Upper lobe of left lung (tissue), 6 donors: ENCODE measurements around the gene CYB561D1. TPM values are rescaled to one million over a fixed set of nuclear protein-coding genes. Genes with fewer than 3 reads are reported as not detected.

Experiments used
- ATAC-seq, 2 donors: fragments of 200-7000 bp; cut with Tn5 transposase; one replicate each; pipeline ENCODE4 v1.9.1; 2022; ENCODE audit warnings: mild to moderate bottlenecking in 2 of 2, moderate library complexity in 2 of 2; ENCODE audit not compliant: low FRiP score in 2 of 2
- DNase-seq, 2 donors: peaks; one replicate each; pipeline ENCODE4 v3.0.0-alpha.2; 2019 to 2020
- H3K27ac ChIP-seq, 4 donors: fragments of 200-600 bp; sonication (generic); one replicate each; pipeline ENCODE4 v1.5.1; 2016 to 2019
- H3K27me3 ChIP-seq, 4 donors: fragments of 200-600 bp; sonication (generic); one replicate each; pipeline ENCODE4 v1.5.1; 2017 to 2019
- H3K36me3 ChIP-seq, 4 donors: fragments of 200-600 bp; sonication (generic); one replicate each; pipeline ENCODE4 v1.5.1; 2016 to 2019
- H3K4me1 ChIP-seq, 4 donors: fragments of 200-600 bp; sonication (generic); one replicate each; pipeline ENCODE4 v1.5.1; 2018 to 2019
- H3K4me3 ChIP-seq, 4 donors: fragments of 200-600 bp; sonication (generic); one replicate each; pipeline ENCODE4 v1.5.1; 2017 to 2019; ENCODE audit warnings: mild to moderate bottlenecking in 2 of 4, moderate library complexity in 1 of 4
- H3K9me3 ChIP-seq, 4 donors: fragments of 200-600 bp; sonication (generic); one replicate each; pipeline ENCODE4 v1.5.1; 2018 to 2019
- CTCF ChIP-seq, 6 experiments: fragments of 450-650 bp in 4 of 6; fragments of 200-600 bp in 2 of 6; sonication (generic) in 2 of 6; IDR thresholded peaks; one replicate each; pipeline ENCODE4 v1.5.1; 2016 to 2019; ENCODE audit warnings: antibody characterized with exemption in 6 of 6
- EP300 ChIP-seq, 4 donors: sonication (generic); formaldehyde crosslinking; IDR thresholded peaks; one replicate each; pipeline ENCODE4 v1.5.1; 2017; ENCODE audit warnings: antibody characterized with exemption in 4 of 4, control low read depth in 2 of 4
- POLR2A ChIP-seq, 4 donors: fragments of 450-650 bp; IDR thresholded peaks; one replicate each; pipeline ENCODE4 v1.5.1; 2016 to 2017; ENCODE audit warnings: antibody characterized with exemption in 4 of 4, mild to moderate bottlenecking in 2 of 4
- POLR2AphosphoS5 ChIP-seq, 2 donors: sonication (generic); formaldehyde crosslinking; IDR thresholded peaks; one replicate each; pipeline ENCODE4 v1.5.1; 2017; ENCODE audit warnings: antibody characterized with exemption in 2 of 2
- WGBS, 2 donors: methylation state at CpG; one replicate each; pipeline ENCODE4 v1.1.5; 2017 to 2018; 5-methylcytosine and 5-hydroxymethylcytosine counted together
- total RNA-seq, 6 donors: library from RNA; depleted of rRNA in 4 of 6; stranded (reverse); fragments of >200 nt in 4 of 6; gene quantifications; one replicate each; pipeline versions ENCODE4 v1.1.0 to v1.2.1, GENCODE V29; 2016 to 2021
- donor health status: DM: no; HTN: no; CAD: no; lungs with moderate emphysema.
- donor health status: DM: no; HTN: yes; CAD: no; lungs with severe emphysema.

Gene CYB561D1
- total RNA-seq, 6 donors from 2014 or later: 4.2 to 16.4 (median 9.9) TPM

DNA sequence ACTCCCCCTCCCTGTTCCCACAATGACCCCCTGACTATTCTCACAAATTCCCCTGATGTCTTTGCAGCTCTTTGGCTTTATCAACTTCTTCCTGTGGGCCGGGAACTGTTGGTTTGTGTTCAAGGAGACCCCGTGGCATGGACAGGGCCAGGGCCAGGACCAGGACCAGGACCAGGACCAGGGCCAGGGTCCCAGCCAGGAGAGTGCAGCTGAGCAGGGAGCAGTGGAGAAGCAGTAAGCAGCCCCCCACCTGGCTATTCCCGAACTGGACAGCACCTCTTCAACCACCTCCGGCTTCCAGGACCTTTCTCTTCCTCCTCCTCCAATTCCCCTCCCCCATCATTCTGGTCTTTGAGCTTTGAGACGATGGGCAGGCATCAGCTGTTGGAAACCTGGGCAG is 14.6 kb upstream of the CYB561D1 start:
- H3K27me3 ChIP-seq: no peaks in the 10 kb centered on the region
- no peaks in the 10 kb centered on the region for H3K9me3 ChIP-seq
- H3K4me3 ChIP-seq: no peak overlapping the region
- ATAC-seq: no peak
- H3K27ac ChIP-seq: no peak overlapping the region
- TF ChIP-seq EP300 (IDR thresholded peaks at IDR 0.05) (no peak), CTCF (IDR thresholded peaks at IDR 0.05) (no peak), POLR2AphosphoS5 (IDR thresholded peaks at IDR 0.05) (no peak), POLR2A (IDR thresholded peaks at IDR 0.05) (no peak)
- H3K36me3 ChIP-seq: no peaks in the 10 kb centered on the region
- peak in 1 of 2 donors; percentile 20 for DNase-seq
- WGBS, 2 donors: 56 to 65% methylated on average over 5 of the region's 5 CpGs
- H3K4me1 ChIP-seq: peaks cover 8 to 10% (median 9%) of the 10 kb centered on the region in 4 donors

GRCh38 chr1:109479901-109480300 is 14.0 kb upstream of the CYB561D1 start:
- H3K4me1 ChIP-seq: peaks cover 12 to 16% (median 15%) of the 10 kb centered on the region in 4 donors
- no peak overlapping the region for H3K4me3 ChIP-seq
- H3K36me3 ChIP-seq: no peaks in the 10 kb centered on the region
- H3K27me3 ChIP-seq: no peaks in the 10 kb centered on the region
- ATAC-seq (no peak), DNase-seq (no peak)
- TF ChIP-seq EP300 (IDR thresholded peaks at IDR 0.05) (no peak), CTCF (IDR thresholded peaks at IDR 0.05) (no peak), POLR2A (IDR thresholded peaks at IDR 0.05) (no peak), POLR2AphosphoS5 (IDR thresholded peaks at IDR 0.05) (no peak)
- H3K27ac ChIP-seq: no peak overlapping the region
- no peaks in the 10 kb centered on the region for H3K9me3 ChIP-seq
- WGBS, 2 donors: 92 to 94% methylated on average over 2 to 3 of the region's 3 CpGs

DNA sequence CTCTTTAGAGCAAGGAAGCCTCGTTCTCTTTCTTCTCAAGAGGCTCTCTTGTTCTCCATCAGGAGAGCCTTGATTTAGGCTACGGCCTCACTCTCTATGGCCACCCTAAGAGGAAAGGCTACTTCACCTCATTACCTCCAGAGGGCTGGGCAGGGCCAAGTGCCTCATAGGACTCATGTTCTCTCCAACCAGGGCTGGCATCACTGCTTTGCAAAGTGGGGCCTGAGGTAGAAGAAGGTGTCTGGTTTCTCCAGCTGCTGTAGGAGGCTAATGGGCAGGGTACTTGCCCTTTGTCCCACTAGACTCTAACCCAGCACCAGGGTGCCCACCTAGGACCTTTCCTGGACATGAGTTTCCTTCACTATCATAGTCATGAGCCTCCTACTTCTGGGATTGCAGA is 12.2 kb upstream of the CYB561D1 start:
- ATAC-seq: no peak
- Histone ChIP-seq H3K4me3 (no peak overlapping the region), H3K27me3 (no peaks in the 10 kb centered on the region), H3K9me3 (no peaks in the 10 kb centered on the region), H3K4me1 (peaks cover 17 to 20% (median 19%) of the 10 kb centered on the region in 4 donors), H3K27ac (no peak overlapping the region), H3K36me3 (no peaks in the 10 kb centered on the region)
- TF ChIP-seq POLR2AphosphoS5 (IDR thresholded peaks at IDR 0.05): no peak
- no peak for DNase-seq
- 72 to 76% methylated on average over 2 of the region's 2 CpGs for WGBS, 2 donors

DNA sequence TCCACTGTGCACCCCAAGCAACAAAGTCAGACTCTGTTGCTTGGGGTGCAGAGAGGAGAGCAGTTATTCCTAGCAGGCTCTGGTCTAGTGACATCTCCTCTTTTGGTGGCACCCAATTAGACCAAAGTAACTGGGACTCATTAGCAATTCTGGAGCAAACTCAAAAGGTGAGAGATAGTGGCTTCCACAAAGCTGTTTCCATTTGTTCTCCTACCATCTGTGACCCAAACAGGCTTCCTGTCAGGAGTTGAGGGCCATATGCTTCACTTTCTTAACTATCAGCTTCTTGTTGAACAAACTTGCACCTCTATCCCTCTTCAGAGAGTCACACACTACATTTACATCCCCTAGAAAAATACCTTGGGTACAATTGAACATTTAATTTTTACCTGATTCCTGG is 11.7 kb upstream of the CYB561D1 start:
- H3K4me1 ChIP-seq: peaks cover 17 to 20% (median 19%) of the 10 kb centered on the region in 4 donors
- H3K36me3 ChIP-seq: no peaks in the 10 kb centered on the region
- H3K27ac ChIP-seq: no peak overlapping the region
- no peaks in the 10 kb centered on the region for H3K27me3 ChIP-seq
- H3K4me3 ChIP-seq: no peak overlapping the region
- TF ChIP-seq EP300 (IDR thresholded peaks at IDR 0.05) (no peak), CTCF (IDR thresholded peaks at IDR 0.05) (no peak), POLR2AphosphoS5 (IDR thresholded peaks at IDR 0.05) (no peak), POLR2A (IDR thresholded peaks at IDR 0.05) (no peak)
- no peak for DNase-seq
- ATAC-seq: no peak
- H3K9me3 ChIP-seq: no peaks in the 10 kb centered on the region

DNA sequence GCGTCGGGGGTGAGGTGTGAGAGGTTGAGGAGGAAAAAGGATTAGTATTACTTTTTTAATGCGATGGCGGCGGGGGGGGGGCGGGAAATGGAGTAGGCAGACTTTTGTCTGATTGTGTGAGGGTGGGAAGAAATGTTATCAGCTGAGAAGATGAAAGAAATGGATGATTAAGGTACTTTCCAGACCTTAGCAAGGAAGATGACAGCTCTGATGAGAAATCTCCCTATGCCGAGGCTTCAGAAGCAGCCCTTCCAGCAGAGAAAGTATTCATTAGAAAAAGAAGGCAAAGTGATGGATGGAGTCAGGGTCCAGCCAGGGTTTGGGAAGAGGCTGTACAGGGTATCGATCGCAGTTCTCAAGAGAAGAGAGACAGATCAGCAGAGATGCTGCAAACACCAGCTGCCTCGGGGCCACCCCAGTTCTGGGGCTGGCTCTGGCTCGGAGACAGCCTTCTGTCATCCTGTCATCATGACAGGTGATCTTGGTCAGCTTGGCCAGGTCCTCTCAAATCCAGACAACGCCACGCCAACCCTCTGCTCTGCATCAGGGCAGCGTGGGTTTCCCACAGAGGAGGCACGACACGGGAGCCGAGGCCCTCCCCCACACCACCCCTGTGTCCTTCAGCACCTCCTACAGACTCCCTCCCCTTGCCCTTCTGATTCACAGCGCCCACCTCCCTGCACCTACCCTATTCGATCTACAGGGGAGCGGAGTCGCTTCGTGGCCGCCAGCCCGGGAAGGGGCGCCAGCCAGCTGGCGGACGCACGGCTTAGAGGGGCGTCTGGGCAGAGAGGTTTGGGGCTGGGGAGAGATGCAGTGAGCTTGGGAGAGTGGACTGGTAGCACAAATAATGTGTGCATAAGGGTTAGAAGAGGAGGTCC is 10.9 kb upstream of the CYB561D1 start:
- H3K36me3 ChIP-seq: peaks cover 0 to 4% (median 2%) of the 10 kb centered on the region in 4 donors
- ATAC-seq (peak; percentile 25 to 53), DNase-seq (peak in 1 of 2 donors; percentile 88)
- H3K9me3 ChIP-seq: no peaks in the 10 kb centered on the region
- WGBS, 2 donors: 12 to 21% methylated on average over 12 to 29 of the region's 29 CpGs
- H3K27ac ChIP-seq: peak overlapping the region in 2 of 4 donors; percentile 22 to 97
- TF ChIP-seq POLR2A (IDR thresholded peaks at IDR 0.05) (no peak), POLR2AphosphoS5 (IDR thresholded peaks at IDR 0.05) (no peak), EP300 (IDR thresholded peaks at IDR 0.05) (no peak), CTCF (IDR thresholded peaks at IDR 0.05) (no peak)
- peaks cover 17 to 20% (median 19%) of the 10 kb centered on the region in 4 donors for H3K4me1 ChIP-seq
- peak overlapping the region; percentile 54 to 81 (median 66) for H3K4me3 ChIP-seq
- no peaks in the 10 kb centered on the region for H3K27me3 ChIP-seq
